Activated CD4-positive, alpha-beta T cell treated with anti-CD3 and anti-CD28 coated beads, Interleukin-2, amount 50 U/mL, for 4 hours (primary cell): Measurements from ENCODE around the gene POLL.
"Not testable (repeated sequence)": the region's sequence is repeated elsewhere in the genome, so short reads cannot be mapped to it uniquely, and the experiment has no call there.

Experiments used
- DNase-seq, 2 experiments: peaks; one replicate each; pipeline ENCODE4 v3.0.0-alpha.2; 2020

The POLL gene

GRCh38 chr10:101611096-101611905 lies 23.2 kb upstream of the POLL start:
- no peak for DNase-seq

GRCh38 chr10:101609481-101609880 lies 21.4 kb upstream of the POLL start:
- DNase-seq: no peak

DNA sequence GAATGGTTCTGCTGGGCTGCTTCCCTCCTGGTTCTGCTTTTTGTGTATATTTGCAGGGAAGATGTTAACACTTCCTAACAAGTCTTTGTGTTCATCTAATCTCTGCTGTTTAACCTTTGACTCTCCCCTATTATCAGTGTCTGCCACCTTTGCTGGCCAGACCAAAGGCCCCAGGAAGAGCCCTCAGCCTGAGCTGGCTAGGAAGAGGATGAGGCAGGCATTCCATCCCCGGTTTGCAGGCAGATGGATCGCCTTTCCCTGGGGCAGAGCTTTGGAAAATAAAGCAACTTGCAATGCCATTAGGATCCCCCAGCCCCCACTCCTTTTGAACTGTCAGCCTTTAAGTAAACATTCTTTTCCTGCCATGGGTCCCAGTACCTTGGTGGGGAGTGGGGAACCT lies 19.1 kb upstream of the POLL start:
- DNase-seq: no peak

DNA sequence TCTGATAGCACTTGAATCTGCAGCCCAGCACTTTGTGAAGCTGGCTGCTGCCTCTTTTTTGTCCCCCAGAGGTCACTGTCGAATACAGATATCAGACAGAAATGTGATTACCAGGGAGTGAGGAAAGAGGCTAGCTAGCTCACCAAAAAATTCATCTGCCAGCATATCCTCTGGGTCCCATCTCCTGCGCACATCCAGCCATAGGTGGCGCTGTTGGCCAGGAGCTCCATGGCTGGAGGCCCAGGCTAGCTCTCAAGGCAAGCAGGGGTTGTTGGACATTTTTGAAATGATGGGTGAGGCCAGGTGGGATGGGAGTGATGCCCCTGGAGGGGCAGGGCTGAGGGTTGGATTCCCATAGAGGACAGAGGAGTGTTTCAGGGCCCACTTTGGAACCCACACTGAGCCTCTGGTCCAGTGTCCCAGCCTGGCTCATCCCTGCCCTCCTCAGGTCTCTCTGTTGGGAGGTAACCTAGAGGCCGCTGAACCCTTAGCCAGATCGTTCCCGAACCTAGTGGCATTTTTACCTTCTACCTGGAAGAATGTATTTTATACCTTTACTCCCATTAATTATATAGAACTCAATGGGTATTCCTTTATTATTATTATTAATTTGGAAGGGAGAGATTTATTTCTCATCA lies 14.8 kb upstream of the POLL start:
- peak; percentile 42 to 51 for DNase-seq

- no peak for DNase-seq
These were observed 13.5 kb upstream of the POLL start for GRCh38 chr10:101601541-101601940.

DNA sequence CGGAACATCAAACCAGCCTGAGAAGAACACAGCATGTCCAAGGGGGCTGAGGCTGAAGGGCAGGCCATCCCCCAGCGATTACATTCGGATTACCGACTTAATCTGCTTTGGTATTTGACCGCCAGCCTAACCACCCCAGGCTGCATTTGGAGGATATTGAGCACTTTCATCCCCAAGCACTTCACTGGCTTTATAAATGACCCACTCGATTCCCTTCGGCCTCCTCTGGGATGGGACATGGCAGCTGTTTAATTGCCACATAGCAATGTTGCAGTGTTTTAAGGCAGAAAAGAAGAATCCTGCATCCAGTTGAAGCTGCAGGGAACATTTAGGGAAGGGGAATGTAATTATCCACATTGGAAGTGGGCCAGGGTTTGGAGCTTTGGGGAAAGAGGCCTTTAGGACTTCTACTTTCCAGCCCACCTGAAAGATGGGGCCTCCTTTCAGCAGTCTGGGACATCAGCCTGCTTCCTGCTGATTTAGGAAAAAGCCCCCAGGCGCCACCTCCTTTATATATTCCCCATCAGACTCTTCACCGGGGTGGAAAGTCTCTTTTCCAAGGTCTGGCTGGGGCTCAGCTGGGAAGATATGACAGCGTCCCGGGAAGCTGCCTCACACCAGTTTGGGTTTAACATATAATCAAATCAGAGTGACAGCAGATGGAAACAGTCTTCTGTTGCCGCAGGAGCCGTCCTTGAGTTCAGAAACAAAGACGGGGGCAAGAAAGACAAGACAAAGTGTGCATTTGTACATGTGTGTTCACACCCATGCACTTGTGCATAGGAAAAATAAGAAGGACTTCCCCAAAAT lies 9.2 kb upstream of the POLL start:
- DNase-seq: no peak

DNA sequence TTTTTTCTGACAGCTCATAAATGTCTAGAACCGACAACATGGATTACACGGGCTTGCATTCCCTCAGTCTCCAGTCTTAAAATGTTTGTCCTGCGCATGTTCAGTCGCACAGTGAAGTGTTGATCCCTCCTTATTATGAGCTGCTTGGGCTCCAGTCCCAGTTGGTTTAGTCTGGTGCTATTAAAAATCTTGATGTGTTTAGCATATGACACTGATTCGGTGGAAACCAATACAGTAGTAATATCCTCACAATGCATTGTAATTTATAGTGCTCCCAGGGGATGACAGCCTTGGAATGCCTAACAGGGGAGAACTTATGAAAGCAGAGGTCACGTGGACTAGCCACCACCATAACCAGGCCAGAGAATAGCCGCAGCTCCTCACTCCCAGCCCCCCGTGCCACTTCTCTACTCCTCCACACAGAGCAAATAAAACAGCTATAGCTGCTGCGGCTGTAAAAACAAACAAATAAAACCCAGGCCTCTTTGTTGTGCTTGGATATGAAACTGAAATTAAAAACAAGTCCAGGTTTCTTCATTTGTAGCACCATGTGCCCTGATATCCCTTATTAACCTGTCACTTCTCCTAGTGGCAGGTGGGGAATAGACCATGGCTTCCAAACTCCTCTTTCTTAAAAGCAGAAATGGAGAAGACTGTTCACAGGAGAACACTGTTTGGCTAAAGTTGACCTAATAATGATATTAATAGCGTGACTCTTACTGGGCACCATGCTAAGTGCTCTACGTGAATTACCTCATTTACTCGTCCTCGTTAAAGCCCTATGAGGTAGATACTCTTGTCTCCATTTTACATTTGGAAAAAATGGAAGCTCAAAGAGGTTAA lies 7.8 kb upstream of the POLL start:
- no peak for DNase-seq

- DNase-seq: not testable (repeated sequence)
These were observed 5.3 kb upstream of the POLL start for GRCh38 chr10:101593331-101593730.

- DNase-seq: no peak
These were observed 822 bp upstream of the POLL start for GRCh38 chr10:101588879-101589278.

GRCh38 chr10:101585841-101586240 lies 2.2 kb downstream of the POLL start:
- no peak for DNase-seq

DNA sequence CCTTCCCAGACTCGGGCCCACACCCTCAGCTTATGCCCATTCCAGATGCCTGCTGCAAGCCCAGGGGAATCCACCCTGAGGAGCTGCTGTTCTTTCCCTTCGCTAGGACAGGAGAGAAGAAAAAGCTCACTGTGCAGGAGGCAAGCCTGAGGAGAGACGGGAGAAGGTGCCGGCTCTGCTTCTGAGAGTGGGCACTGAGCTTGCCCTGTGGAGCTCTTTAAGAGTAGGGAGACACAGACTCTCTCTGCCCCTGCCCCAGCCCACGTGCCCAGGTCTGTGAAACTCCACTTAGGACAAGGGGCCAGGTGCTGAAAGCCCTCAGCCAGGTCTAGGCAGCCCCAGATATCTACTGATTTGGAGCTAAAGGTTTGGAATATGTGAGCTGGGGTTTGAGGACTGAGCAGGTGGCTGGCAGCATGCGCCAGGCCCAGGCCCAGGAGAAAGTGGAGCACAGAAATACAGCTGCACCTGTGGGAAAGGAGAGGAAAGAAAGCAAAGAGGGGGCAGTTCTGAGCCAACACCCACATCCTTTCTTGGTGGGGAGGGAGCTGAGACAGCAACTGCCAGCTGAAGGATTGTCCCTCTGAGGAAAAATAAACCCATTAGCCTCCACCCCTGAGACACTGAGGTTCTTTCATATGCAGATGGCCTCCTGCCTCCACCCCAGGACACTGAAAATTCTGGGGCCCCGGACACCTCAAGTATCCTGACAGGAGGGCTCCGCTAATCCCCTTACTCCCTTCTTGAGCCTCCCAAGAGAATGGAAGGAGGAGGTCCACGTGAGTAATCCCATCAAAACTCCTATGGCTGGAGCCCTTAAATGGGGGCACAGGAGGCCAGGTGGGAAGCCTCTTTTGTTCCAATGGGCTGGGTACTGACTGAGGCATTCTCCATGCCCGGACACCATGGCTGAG lies 7.3 kb downstream of the POLL start:
- DNase-seq: no peak

DNA sequence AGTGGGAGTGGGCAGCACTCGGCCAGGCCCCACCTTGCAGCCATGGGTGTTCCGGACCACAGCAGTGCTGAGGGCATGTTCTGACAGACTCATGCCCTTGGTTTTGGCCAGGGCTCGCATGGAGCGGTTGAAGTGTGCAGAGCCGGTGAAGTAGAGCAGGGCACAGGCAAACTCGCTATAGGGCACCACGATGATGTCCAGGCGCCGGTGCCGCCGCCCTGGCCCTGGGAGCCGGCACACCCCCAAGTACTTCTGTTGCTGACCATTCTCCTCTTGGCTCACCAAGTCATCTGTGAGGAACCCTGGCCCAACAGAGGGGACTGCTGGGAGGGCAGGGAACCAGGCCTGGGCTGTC lies 8.6 kb downstream of the POLL start:
- DNase-seq: no peak

GRCh38 chr10:101578803-101579515 lies 9.1 kb downstream of the POLL start:
- DNase-seq: no peak

GRCh38 chr10:101578192-101578591 lies 9.9 kb downstream of the POLL start:
- DNase-seq: no peak

GRCh38 chr10:101577121-101577871 lies 10.8 kb downstream of the POLL start:
- no peak for DNase-seq

DNA sequence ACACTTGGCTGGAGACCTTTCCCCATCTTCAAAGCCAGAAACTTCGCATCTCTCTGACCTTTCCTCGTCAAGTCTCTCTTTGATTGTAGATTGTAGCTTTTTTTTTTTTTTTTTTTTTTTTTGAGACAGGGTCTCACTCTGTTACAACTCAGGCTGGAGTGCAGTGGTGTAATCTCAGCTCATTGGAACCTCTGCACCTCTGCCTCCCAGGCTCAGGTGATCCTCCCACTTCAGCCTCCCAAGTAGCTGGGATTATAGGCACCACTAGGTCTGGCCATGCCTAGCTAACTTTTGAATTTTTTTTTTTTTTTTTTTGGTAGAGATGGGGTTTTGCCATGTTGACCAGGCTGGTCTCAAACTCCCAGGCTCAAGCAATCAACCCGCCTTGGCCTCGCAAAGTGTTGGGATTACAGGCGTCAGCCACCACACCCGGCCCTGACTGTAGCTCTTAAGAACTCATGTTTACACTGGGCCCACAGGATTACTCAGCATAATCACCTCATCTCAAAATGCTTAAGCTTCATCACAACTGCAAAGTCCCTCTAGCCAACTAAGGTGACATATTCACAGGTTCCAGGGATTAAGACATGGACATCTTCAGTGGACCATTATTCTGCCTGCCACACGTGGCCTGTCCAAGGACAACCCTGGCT lies 11.7 kb downstream of the POLL start:
- no peak for DNase-seq

DNA sequence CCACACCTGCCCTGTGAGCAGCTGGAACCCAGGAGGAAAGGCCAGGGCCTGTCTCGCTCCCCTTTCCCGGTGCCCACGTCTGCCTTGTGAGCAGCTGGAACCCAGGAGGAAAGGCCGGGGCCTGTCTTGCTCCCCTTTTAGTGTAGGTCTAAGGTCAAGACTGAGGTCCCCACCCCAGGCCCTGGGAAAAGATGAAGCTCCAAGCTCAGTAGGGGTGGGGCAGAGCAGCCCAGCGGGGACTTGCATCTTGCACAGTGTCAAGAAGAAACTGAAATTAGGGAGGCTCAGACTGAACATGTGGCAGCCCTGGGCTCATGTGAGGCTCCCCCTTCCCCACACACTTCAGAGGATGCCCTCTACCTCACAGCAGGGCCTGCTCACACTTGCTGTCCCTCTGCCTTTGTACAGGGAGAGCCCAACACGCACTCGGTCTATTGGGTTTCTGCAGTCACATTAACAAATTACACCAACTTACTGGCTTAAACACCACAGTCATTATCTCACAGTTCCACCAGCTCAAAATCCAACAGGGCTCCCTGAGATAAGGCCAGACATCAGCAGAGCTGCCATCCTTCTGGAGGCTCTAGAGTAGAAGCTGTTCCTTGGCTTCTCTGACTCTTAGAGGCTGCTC lies 12.4 kb downstream of the POLL start:
- no peak for DNase-seq

DNA sequence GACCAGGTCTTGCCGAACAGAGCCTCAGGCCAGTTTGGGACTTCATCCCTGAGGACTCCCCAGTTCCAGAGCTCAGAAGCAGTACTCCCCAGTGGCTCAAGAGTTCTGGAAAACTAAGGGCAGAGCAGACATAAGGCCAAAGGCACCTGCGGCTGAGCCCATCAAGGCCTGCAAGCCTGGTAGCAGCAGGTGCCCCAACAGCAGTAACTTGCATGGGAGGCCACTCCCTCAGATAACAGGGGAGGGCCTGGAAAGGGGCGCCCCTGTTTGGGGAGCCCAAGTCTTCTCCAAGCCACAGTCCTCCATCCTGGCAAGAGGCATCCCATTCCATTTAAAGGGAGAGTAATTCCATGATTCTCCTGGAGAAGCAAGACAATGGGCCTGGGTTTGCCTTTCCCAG lies 13.0 kb downstream of the POLL start:
- no peak for DNase-seq
